NCI-H1436 treated with DMSO at 0.1 percent for 48 hours (cell line): ENCODE results near the gene AUTS2.

Source experiments
- DNase-seq: peaks from one replicate; lab custom pipeline; 2025; lab: John Stamatoyannopoulos, UW

Gene AUTS2

GRCh38 chr7:69992938-69993337 is 394.7 kb downstream of the AUTS2 start:
- no peak for DNase-seq

GRCh38 chr7:69994218-69994617 is 395.9 kb downstream of the AUTS2 start:
- DNase-seq, result no peak

- no peak for DNase-seq
Observed at GRCh38 chr7:69994886-69995542, 396.7 kb downstream of the AUTS2 start.

GRCh38 chr7:69996121-69996520 is 397.8 kb downstream of the AUTS2 start:
- DNase-seq, result no peak

GRCh38 chr7:70000737-70001348 is 402.6 kb downstream of the AUTS2 start:
- no peak for DNase-seq

- no peak for DNase-seq
Observed at GRCh38 chr7:70005480-70005879, 407.2 kb downstream of the AUTS2 start.

GRCh38 chr7:70005891-70006260 is 407.6 kb downstream of the AUTS2 start:
- no peak for DNase-seq

GRCh38 chr7:70006261-70006920 is 408.1 kb downstream of the AUTS2 start:
- no peak for DNase-seq

- DNase-seq, result no peak
Observed at GRCh38 chr7:70008466-70008865, 410.2 kb downstream of the AUTS2 start.

GRCh38 chr7:70014472-70015177 is 416.4 kb downstream of the AUTS2 start:
- no peak for DNase-seq

- no peak for DNase-seq
Observed at GRCh38 chr7:70015353-70015752, 417.1 kb downstream of the AUTS2 start.

GRCh38 chr7:70016044-70016770 is 417.9 kb downstream of the AUTS2 start:
- DNase-seq, result no peak

GRCh38 chr7:70017357-70017756 is 419.1 kb downstream of the AUTS2 start:
- DNase-seq, result no peak

GRCh38 chr7:70018700-70019099 is 420.4 kb downstream of the AUTS2 start:
- DNase-seq, result no peak

GRCh38 chr7:70027867-70028266 is 429.6 kb downstream of the AUTS2 start:
- DNase-seq, result no peak

GRCh38 chr7:70028620-70029019 is 430.3 kb downstream of the AUTS2 start:
- DNase-seq, result no peak

- no peak for DNase-seq
Observed at GRCh38 chr7:70029993-70030392, 431.7 kb downstream of the AUTS2 start.

- no peak for DNase-seq
Observed at GRCh38 chr7:70030745-70031144, 432.5 kb downstream of the AUTS2 start.

GRCh38 chr7:70031245-70031644 is 433.0 kb downstream of the AUTS2 start:
- DNase-seq, result no peak

GRCh38 chr7:70032649-70033048 is 434.4 kb downstream of the AUTS2 start:
- DNase-seq, result no peak

GRCh38 chr7:70033226-70033625 is 435.0 kb downstream of the AUTS2 start:
- no peak for DNase-seq

GRCh38 chr7:70034999-70035398 is 436.7 kb downstream of the AUTS2 start:
- no peak for DNase-seq
